SJCRH30 (cell line): ENCODE results near the gene SLC30A10. TPM values are rescaled to one million over a fixed set of nuclear protein-coding genes. Genes with fewer than 3 reads are reported as not detected.
"Not testable (repeated sequence)": the region's sequence is repeated elsewhere in the genome, so short reads cannot be mapped to it uniquely, and the experiment has no call there.

ENCODE experiments used
- DNase-seq, 2 experiments: peaks; one replicate each; pipeline ENCODE4 v3.0.0-alpha.2; 2015 to 2020
- H3K27ac ChIP-seq: fragments of 250-450 bp; sonication (Bioruptor Pico); 2 replicates; pipeline ENCODE4 v1.5.1; 2020; ENCODE audit warnings: mild to moderate bottlenecking, moderate library complexity
- H3K27me3 ChIP-seq: fragments of 250-450 bp; sonication (Bioruptor Pico); 2 replicates; pipeline ENCODE4 v1.5.1; 2020; ENCODE audit warnings: mild to moderate bottlenecking, moderate library complexity
- H3K36me3 ChIP-seq: fragments of 250-450 bp; sonication (Bioruptor Pico); 2 replicates; pipeline ENCODE4 v1.5.1; 2020; ENCODE audit warnings: mild to moderate bottlenecking, moderate library complexity
- H3K4me1 ChIP-seq: fragments of 250-450 bp; sonication (Bioruptor Pico); 2 replicates; pipeline ENCODE4 v1.5.1; 2020; ENCODE audit warnings: mild to moderate bottlenecking, moderate library complexity
- H3K4me3 ChIP-seq: fragments of 250-450 bp; sonication (Bioruptor Pico); 2 replicates; pipeline ENCODE4 v1.5.1; 2020; ENCODE audit warnings: mild to moderate bottlenecking, moderate library complexity
- H3K9me3 ChIP-seq: fragments of 250-450 bp; sonication (Bioruptor Pico); replicated peaks from 2 replicates; pipeline ENCODE4 v1.5.1; 2020; ENCODE audit warnings: mild to moderate bottlenecking, moderate library complexity
- total RNA-seq: library from RNA; depleted of rRNA; stranded (reverse); fragments of >200 nt; shearing (Covaris generic); gene quantifications from 2 replicates; pipeline ENCODE4 v1.2.3, GENCODE V29; 2014; rRNA removed

SLC30A10 gene
- total RNA-seq: not detected in 2 replicates

DNA sequence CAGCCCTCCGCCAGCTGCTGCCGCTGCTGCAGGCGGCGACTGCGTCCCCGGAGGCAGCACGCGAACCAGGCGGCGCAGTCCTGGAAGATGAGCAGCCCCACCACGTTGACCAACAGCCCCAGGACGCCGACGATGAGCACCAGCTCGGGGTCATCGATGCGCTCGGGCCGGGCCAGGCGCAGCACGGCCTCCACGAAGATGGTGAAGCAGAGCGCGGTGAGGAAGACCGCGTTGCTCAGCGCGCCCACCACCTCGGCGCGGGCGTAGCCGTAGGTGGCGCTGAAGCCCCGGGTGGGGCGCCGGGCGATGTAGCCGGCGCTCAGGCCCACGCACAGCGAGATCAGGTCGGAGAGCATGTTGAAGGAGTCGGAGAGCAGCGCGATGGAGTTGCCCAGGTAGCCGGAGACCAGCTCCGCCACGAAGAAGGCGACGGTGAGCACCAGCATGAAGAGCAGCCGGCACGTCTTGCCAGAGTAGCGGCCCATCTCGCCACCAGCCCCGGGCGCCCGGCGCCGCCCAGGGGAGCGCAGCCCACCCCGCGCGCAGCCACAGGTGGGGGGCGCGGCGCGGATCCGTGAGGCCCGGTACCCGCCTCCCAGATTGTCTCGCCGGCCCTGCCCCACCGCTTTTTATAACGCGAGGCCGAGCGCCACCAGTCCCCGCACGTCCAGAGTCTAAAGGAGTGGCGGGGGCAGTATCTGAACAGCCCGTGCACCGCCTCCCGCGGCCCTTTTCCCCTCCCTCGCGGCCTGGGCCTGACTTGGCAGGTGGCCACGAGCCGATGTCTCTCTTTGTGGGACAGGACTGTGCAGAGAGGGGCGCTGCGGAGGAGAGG lies at the start of gene SLC30A10:
Gene SLC30A10, minus strand, starts transcription at position 602 of the 835 bp plus-strand sequence. Its CDS starts 117 bp downstream, at position 485.
- no peak within 1 kb of the TSS for H3K27ac ChIP-seq
- DNase-seq: no peak
- no peaks in the 10 kb centered on the region; the same call in 1 of the 2 replicates for H3K9me3 ChIP-seq
- no peaks in the 10 kb centered on the region for H3K27me3 ChIP-seq
- no peaks in the 10 kb centered on the region for H3K4me1 ChIP-seq
- H3K4me3 ChIP-seq: no peak within 1 kb of the TSS
- H3K36me3 ChIP-seq: no peaks in the 10 kb centered on the region

DNA sequence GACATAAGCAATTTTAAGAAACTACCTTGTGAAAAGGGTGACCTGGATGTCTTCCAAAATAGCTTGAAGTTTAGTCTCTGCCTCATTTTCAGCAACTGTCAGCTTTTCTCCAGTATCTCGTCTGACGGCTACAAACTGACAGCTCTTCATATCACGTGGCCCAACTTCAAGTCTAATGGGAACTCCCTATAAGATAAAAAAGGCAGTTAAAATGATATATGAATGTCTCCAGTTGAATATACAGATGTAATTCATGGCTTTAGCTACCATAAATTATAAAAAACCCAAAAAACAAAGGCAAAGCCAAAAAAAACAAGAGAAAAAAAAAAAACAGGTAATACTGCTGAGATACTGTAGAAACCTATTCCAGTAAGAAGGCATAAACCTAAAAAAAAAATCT lies 44.9 kb upstream of the SLC30A10 start:
- Histone ChIP-seq H3K27ac (no peak overlapping the region), H3K4me3 (no peak overlapping the region), H3K27me3 (no peaks in the 10 kb centered on the region), H3K4me1 (no peaks in the 10 kb centered on the region), H3K9me3 (no peaks in the 10 kb centered on the region), H3K36me3 (peaks cover 25% of the 10 kb centered on the region)
- no peak for DNase-seq

DNA sequence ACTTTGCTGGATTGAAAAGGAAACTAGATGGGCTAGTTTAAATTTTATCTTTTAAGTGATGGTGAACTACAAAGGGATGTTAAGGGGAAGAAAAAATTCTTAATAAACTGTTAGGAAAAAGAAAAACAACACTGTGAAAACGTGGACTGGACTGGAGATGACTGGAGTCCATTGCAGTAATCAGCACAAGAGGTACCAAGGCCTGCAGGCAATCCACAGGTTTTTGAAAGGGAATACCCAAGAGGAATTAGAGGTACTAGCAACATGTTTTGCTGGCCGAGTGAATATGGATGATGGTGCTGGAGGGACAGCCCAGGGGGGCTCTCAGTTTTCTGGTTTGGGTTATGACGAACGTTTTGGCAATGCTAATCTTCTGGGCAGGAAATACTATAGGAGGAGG lies 39.0 kb upstream of the SLC30A10 start:
- DNase-seq: no peak
- Histone ChIP-seq H3K4me3 (no peak overlapping the region), H3K4me1 (no peaks in the 10 kb centered on the region), H3K9me3 (no peaks in the 10 kb centered on the region), H3K27ac (no peak overlapping the region), H3K27me3 (no peaks in the 10 kb centered on the region), H3K36me3 (peaks cover 26% of the 10 kb centered on the region)

DNA sequence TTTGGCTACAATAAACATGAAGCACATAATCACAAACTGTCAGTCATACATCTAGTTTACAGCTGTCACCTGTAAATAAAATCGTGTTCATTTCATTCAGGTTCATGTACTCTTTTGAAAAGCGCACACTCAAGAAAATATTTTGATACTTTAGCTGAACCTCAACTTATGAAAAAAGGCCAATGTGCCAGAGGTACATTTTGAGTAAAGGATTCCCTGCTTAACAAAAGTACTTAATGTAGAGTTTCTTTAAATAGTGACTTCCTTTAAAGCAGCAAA lies 37.7 kb upstream of the SLC30A10 start:
- H3K27me3 ChIP-seq: no peaks in the 10 kb centered on the region
- no peak for DNase-seq
- no peaks in the 10 kb centered on the region for H3K4me1 ChIP-seq
- no peaks in the 10 kb centered on the region for H3K9me3 ChIP-seq
- no peak overlapping the region for H3K27ac ChIP-seq
- H3K36me3 ChIP-seq: peaks cover 14% of the 10 kb centered on the region; the same call in 1 of the 2 replicates
- H3K4me3 ChIP-seq: no peak overlapping the region

DNA sequence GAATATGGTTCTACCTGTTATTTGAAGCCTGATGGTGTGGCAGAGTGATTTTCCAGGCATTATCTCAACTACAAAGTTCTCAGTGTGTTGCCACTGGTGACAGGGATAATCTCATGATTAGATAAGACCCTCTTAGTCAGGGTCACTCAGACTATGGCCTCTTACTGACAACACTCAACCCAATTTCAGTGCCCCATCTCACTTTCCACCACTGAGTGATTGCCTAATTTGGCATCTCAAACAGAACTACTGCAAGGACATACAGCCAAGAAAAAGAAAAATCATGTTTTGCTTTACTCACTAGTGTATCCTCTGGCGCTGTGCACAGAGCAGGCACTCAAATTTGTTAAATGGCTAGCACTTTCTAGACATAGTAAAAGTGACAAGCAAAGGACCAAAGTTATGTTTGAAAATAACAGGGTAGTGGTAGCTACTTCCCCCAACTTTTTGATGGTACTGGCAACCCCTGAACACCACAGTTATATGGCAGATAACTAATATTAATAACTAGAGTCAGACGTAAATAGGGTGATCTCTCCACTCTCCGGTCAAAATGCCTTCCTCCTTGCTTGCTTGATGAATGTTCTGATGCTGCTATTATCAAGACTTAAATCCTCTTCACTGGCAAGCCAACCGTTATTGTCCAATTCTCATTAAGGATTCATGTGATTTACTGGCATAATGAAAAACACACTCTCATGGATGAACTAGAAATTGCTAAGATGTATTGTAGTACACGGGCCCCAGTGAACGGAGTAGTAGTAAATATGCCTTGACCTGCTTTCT lies 37.1 kb upstream of the SLC30A10 start:
- Histone ChIP-seq H3K4me3 (no peak overlapping the region), H3K9me3 (no peaks in the 10 kb centered on the region), H3K36me3 (peaks cover 12% of the 10 kb centered on the region; the same call in 1 of the 2 replicates), H3K27ac (no peak overlapping the region), H3K4me1 (no peaks in the 10 kb centered on the region), H3K27me3 (no peaks in the 10 kb centered on the region)
- no peak for DNase-seq

DNA sequence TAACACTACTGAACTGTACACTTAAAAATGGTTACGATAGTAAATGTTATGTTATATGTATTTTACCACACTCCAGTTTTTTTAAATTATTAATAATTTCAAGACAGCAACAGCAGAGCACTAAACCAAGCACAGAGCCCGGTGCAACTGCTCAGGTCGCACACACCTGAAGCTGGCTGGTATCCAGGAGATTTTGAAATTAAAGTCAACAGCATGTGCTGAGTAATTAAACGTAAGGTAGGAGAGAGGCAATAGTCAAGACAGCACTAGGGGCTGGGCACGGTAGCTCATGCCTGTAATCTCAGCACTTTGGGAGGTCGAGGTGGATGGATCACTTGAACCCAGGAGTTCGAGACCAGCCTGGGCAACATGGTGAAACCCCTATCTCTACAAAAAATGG lies 35.1 kb upstream of the SLC30A10 start:
- no peak for DNase-seq
- Histone ChIP-seq H3K27me3 (no peaks in the 10 kb centered on the region), H3K4me1 (no peaks in the 10 kb centered on the region), H3K36me3 (peaks cover 6% of the 10 kb centered on the region; the same call in 1 of the 2 replicates), H3K4me3 (no peak overlapping the region), H3K27ac (no peak overlapping the region), H3K9me3 (no peaks in the 10 kb centered on the region)

DNA sequence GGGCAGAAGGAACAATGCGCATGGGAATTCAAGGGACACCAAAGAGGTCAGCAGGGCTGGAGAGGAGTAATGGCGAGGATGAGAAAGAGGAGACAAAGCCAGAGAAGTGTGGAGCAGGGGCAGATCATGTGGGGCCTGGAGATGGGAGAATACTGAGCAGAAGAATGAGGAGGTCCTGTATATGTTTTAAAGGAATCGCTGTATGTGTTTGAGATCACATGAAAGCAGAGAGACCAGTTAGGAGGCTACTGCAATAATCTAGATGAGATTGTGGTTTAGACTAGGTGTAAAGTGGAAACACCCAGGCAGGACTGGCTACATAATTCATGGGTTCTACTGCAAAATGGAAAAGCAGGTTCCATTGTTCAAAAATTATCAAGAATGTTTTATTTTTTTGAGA lies 33.3 kb upstream of the SLC30A10 start:
- no peaks in the 10 kb centered on the region for H3K9me3 ChIP-seq
- DNase-seq: no peak
- H3K27ac ChIP-seq: no peak overlapping the region
- H3K4me1 ChIP-seq: no peaks in the 10 kb centered on the region
- H3K4me3 ChIP-seq: no peak overlapping the region
- no peaks in the 10 kb centered on the region for H3K36me3 ChIP-seq
- no peaks in the 10 kb centered on the region for H3K27me3 ChIP-seq

DNA sequence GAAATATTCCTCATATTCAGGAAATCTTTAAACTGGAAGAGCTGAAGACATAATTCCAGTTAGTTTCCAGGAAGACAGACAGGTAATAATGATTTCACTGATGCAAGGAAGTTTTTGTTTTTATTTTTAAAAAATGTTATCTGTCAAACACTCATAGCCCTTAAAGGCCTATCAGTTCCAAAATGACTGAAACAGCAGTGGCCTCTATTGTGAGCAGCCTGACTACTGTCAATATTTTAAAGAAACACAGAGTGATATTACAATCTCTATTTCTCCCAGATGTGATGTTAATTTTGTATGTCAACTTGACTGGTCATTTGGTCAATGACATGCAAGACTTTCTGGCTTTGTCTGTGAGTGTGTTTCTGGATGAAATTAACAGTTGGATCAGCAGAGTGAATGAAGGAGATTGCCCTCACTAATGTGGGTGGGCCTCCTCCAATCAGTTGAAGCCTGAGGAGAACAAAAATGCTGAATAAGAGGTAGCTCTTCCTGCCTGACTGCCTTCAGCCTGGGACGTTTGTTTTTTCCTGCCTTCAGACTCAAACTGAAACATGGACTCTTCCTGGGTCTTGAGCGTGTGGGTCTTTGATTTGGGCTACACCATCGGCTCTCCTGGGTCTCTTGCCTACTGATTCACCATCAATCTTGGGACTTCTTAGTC lies 31.3 kb upstream of the SLC30A10 start:
- Histone ChIP-seq H3K27ac (no peak overlapping the region), H3K4me3 (no peak overlapping the region), H3K27me3 (0 out of 2 replicates have a peak, but pooled peaks cover 3% of the 10 kb centered on the region), H3K36me3 (no peaks in the 10 kb centered on the region), H3K4me1 (no peaks in the 10 kb centered on the region), H3K9me3 (no peaks in the 10 kb centered on the region; the same call in 1 of the 2 replicates)
- DNase-seq: peak in 1 of 2 experiments; percentile 7

DNA sequence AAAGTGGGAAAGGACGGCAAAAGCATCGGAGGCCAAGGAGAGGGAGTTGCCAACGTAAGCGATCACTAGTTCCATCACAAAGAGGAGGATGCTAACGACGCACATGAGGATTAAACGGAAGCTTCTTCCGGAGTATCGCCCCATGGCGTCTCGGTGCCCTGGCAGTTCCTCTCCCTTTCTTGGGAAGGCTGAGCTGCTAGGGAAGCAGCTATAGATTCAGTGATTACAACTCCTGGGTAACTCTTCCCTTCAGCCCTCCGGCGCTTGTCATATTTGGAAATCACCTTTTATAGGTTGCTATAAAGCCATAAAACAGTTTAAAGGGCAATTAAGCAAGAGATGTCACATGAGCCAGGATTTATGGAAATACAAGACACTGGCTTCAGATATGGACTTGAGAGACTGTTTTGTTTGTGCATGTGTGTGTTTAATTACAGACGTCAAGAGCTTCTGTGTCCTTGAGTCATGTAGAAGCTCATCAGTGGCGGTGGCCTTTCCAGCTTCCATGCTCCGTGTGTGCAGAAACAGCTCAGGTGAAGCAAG lies 30.6 kb upstream of the SLC30A10 start:
- Histone ChIP-seq H3K9me3 (no peaks in the 10 kb centered on the region; the same call in 1 of the 2 replicates), H3K36me3 (no peaks in the 10 kb centered on the region), H3K4me1 (no peaks in the 10 kb centered on the region), H3K27me3 (0 out of 2 replicates have a peak, but pooled peaks cover 3% of the 10 kb centered on the region), H3K4me3 (no peak overlapping the region), H3K27ac (no peak overlapping the region)
- DNase-seq: no peak

DNA sequence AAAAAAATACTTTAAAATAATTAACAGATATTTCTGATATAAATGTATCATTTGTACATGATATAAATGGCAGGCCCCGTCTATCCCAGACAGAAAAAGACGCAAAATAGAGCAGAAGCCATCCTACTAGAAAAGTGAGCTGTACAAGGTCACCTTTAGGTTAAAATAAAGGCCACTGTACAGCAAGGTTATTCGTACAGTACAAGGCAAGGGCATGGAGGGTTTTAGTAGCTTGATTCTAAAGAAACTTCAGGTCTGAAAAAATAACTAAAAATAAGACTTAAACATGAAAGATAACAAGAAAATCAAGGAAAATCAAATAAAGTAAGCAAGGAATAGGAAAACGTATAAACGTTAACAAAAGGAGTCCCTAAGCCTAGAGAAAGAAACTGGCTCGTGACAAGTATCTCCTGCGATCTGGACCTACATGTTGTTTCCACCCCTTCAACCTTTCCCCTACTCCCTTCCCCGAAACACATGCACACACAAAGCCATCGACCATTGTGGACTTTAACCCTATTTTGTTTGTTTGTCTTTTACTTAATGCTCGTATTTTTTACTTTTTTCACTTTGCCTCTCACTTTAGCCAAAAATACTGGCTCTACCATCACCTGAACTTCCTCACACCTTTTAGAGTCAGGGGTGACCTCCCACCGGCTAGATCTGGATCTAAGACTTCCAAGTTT lies 26.5 kb upstream of the SLC30A10 start:
- H3K9me3 ChIP-seq: no peaks in the 10 kb centered on the region; the same call in 1 of the 2 replicates
- H3K4me1 ChIP-seq: no peaks in the 10 kb centered on the region
- H3K4me3 ChIP-seq: no peak overlapping the region
- H3K27ac ChIP-seq: no peak overlapping the region
- no peaks in the 10 kb centered on the region for H3K36me3 ChIP-seq
- 0 out of 2 replicates have a peak, but pooled peaks cover 3% of the 10 kb centered on the region for H3K27me3 ChIP-seq
- no peak for DNase-seq

DNA sequence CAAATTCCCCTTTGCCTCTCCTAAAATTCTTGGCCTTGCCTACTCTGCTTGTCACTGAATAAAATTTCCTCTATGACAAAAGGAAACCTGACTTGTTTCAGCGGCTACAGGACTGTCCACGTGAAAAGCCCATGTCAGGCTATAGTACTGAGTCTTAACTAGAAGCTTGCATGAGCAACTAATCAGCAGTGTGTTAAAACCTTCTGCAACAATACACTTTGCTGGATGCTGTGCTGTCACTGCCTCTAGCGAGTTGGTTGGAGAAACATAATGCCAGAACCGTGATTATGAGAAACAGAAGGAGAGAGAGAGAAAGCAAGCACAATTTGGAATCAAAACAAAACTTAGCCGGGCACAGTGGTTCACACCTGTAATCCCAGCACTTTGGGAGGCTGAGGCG lies 25.7 kb upstream of the SLC30A10 start:
- Histone ChIP-seq H3K27me3 (0 out of 2 replicates have a peak, but pooled peaks cover 3% of the 10 kb centered on the region), H3K36me3 (no peaks in the 10 kb centered on the region), H3K9me3 (no peaks in the 10 kb centered on the region; the same call in 1 of the 2 replicates), H3K4me3 (no peak overlapping the region), H3K4me1 (no peaks in the 10 kb centered on the region), H3K27ac (no peak overlapping the region)
- DNase-seq: no peak

DNA sequence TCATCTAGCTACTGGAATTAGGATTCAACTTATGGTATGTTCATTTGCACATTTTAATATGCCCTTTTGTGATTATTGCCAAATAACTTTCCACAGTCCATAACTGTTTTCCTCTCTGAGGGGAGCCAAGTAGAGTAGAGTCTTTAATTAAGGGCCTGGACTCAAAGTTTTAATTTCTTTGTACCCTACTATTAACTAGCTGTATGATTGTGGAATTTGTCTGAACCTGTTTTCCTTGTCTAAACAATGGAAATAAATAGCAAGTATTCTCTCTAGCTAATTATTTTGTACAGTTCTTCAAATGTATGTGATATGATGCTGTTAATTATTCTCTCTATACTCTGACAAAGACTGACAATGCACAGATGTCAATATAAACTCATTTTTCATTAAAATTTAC lies 24.0 kb upstream of the SLC30A10 start:
- DNase-seq: no peak
- Histone ChIP-seq H3K4me3 (no peak overlapping the region), H3K9me3 (no peaks in the 10 kb centered on the region; the same call in 1 of the 2 replicates), H3K4me1 (no peaks in the 10 kb centered on the region), H3K36me3 (no peaks in the 10 kb centered on the region), H3K27me3 (0 out of 2 replicates have a peak, but pooled peaks cover 3% of the 10 kb centered on the region), H3K27ac (no peak overlapping the region)

DNA sequence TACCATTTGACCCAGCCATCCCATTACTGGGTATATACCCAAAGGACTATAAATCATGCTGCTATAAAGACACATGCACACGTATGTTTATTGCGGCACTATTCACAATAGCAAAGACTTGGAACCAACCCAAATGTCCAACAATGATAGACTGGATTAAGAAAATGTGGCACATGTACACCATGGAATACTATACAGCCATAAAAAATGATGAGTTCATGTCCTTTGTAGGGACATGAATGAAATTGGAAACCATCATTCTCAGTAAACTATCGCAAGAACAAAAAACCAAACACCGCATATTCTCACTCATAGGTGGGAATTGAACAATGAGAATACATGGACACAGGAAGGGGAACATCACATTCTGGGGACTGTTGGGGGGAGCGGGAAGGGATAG lies 20.9 kb upstream of the SLC30A10 start:
- not testable (repeated sequence) for H3K9me3 ChIP-seq, DNase-seq, H3K4me3 ChIP-seq, H3K4me1 ChIP-seq, H3K36me3 ChIP-seq, H3K27ac ChIP-seq, H3K27me3 ChIP-seq

DNA sequence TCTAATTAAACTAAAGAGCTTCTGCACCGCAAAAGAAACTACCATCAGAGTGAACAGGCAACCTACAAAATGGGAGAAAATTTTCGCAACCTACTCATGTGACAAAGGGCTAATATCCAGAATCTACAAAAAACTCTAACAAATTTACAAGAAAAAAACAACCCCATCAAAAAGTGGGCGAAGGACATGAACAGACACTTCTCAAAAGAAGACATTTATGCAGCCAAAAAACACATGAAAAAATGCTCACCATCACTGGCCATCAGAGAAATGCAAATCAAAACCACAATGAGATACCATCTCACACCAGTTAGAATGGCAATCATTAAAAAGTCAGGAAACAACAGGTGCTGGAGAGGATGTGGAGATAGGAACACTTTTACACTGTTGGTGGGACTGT lies 20.4 kb upstream of the SLC30A10 start:
- not testable (repeated sequence) for H3K9me3 ChIP-seq, H3K36me3 ChIP-seq, DNase-seq, H3K27ac ChIP-seq, H3K4me1 ChIP-seq, H3K27me3 ChIP-seq, H3K4me3 ChIP-seq
